HL-60 (cell line): ENCODE results near the gene SDF2L1.
"Not testable (repeated sequence)": the region's sequence is repeated elsewhere in the genome, so short reads cannot be mapped to it uniquely, and the experiment has no call there.

Experiments used
- DNase-seq, 2 experiments: peaks; one replicate each; pipeline ENCODE4 v3.0.0-alpha.2; 2010 to 2020; ENCODE audit warnings: low read depth in 1 of 2, low spot score in 1 of 2
- H3K27ac ChIP-seq: fragments of 250-450 bp; sonication (Bioruptor Pico); replicated peaks from 2 replicates; pipeline ENCODE4 v1.5.1; 2020; ENCODE audit warnings: mild to moderate bottlenecking, moderate library complexity
- H3K27me3 ChIP-seq: fragments of 250-450 bp; sonication (Bioruptor Pico); 2 replicates; pipeline ENCODE4 v1.5.1; 2021; ENCODE audit warnings: mild to moderate bottlenecking, moderate library complexity; ENCODE audit not compliant: insufficient read depth, poor library complexity, severe bottlenecking
- H3K4me3 ChIP-seq: replicated peaks from 2 replicates; pipeline ENCODE4 v1.5.1; 2011; ENCODE audit warnings: mild to moderate bottlenecking, control low read depth, low read length; ENCODE audit not compliant: insufficient read depth
- CTCF ChIP-seq: IDR thresholded peaks from one replicate; pipeline ENCODE4 v1.5.1; 2011; ENCODE audit warnings: low read length, control low read depth, inconsistent platforms; ENCODE audit not compliant: insufficient read depth
- GABPA ChIP-seq: IDR thresholded peaks from 2 replicates; pipeline ENCODE4 v1.6.1; 2012; ENCODE audit warnings: low read depth
- POLR2AphosphoS5 ChIP-seq: IDR thresholded peaks from 2 replicates; pipeline ENCODE4 v1.6.1; 2012; ENCODE audit warnings: low read depth
- REST ChIP-seq: IDR thresholded peaks from 2 replicates; pipeline ENCODE4 v1.6.1; 2012; ENCODE audit warnings: low read depth; ENCODE audit not compliant: insufficient replicate concordance
- SPI1 ChIP-seq: IDR thresholded peaks from 2 replicates; pipeline ENCODE4 v1.6.1; 2012; ENCODE audit warnings: low read depth, mild to moderate bottlenecking, borderline replicate concordance

The SDF2L1 gene

GRCh38 chr22:21613553-21614233 lies 28.4 kb upstream of the SDF2L1 start:
- Histone ChIP-seq H3K27me3 (no peaks in the 10 kb centered on the region), H3K4me3 (no peak overlapping the region), H3K27ac (no peak overlapping the region)
- TF ChIP-seq CTCF (no peak), POLR2AphosphoS5 (no peak), REST (no peak), SPI1 (no peak), GABPA (no peak)
- DNase-seq: no peak

GRCh38 chr22:21615731-21616130 lies 26.4 kb upstream of the SDF2L1 start:
- Histone ChIP-seq H3K27me3 (no peaks in the 10 kb centered on the region), H3K4me3 (no peak overlapping the region), H3K27ac (no peak overlapping the region)
- no peak for DNase-seq
- TF ChIP-seq SPI1 (no peak), CTCF (no peak), REST (no peak)

GRCh38 chr22:21617337-21617736 lies 24.8 kb upstream of the SDF2L1 start:
- H3K27ac ChIP-seq, DNase-seq, H3K4me3 ChIP-seq, H3K27me3 ChIP-seq: not testable (repeated sequence)

- H3K27ac ChIP-seq: peak overlapping the region; percentile 43; the same call in 1 of the 2 replicates
- TF ChIP-seq GABPA: no peak
- no peak for TF ChIP-seq CTCF
- TF ChIP-seq POLR2AphosphoS5: no peak
- no peak for TF ChIP-seq SPI1
- TF ChIP-seq REST: no peak
- H3K27me3 ChIP-seq: no peaks in the 10 kb centered on the region
- no peak overlapping the region for H3K4me3 ChIP-seq
- DNase-seq: no peak
These were observed 21.1 kb upstream of the SDF2L1 start for GRCh38 chr22:21621025-21621424.
